ENCODE measurements around the gene TNFRSF17.

Gene TNFRSF17

GRCh38 chr16:11980136-11980844 lies 15.3 kb downstream of the TNFRSF17 start:
- Histone ChIP-seq H3K36me3 (ENCODE audit: insufficient read depth, low read length) (no peaks in the 10 kb centered on the region), H3K9ac (ENCODE audit: low read depth, low read length) (no peak overlapping the region), H3K4me1 (ENCODE audit: insufficient read depth, low read length) (no peaks in the 10 kb centered on the region), H3K9me3 (ENCODE audit: control insufficient read depth, insufficient read depth, low read length) (no peaks in the 10 kb centered on the region)

DNA sequence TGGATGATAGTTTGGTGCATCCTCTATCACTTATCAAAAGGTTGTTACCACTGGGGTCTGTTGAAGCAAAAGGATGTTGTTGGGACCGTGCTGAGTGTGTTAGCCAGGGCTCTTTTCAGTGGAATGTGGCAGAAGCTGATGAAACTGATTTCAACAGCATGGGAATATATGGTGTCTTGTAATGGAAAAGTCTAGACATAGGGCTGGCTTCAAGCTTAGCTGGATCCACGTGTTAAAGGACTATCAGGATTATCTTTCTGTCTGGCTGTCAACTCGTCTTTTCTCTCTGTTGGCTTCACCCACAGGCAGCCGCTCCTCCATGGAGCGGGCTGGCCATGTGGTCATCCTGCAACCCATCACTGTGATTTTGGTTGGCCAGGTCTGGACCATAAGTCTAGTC lies 20.2 kb downstream of the TNFRSF17 start:
- no peaks in the 10 kb centered on the region for H3K4me1 ChIP-seq (ENCODE audit: insufficient read depth, low read length)
- no peaks in the 10 kb centered on the region for H3K36me3 ChIP-seq (ENCODE audit: insufficient read depth, low read length)
- H3K9ac ChIP-seq (ENCODE audit: low read depth, low read length): no peak overlapping the region
- H3K9me3 ChIP-seq (ENCODE audit: control insufficient read depth, insufficient read depth, low read length): no peaks in the 10 kb centered on the region

- H3K36me3 ChIP-seq (ENCODE audit: insufficient read depth, low read length): no peaks in the 10 kb centered on the region
- no peaks in the 10 kb centered on the region for H3K4me1 ChIP-seq (ENCODE audit: insufficient read depth, low read length)
- H3K9me3 ChIP-seq (ENCODE audit: control insufficient read depth, insufficient read depth, low read length): no peaks in the 10 kb centered on the region
- no peak overlapping the region for H3K9ac ChIP-seq (ENCODE audit: low read depth, low read length)
Measured at GRCh38 chr16:11986521-11987057, 21.6 kb downstream of the TNFRSF17 start.

- Histone ChIP-seq H3K36me3 (ENCODE audit: insufficient read depth, low read length) (no peaks in the 10 kb centered on the region), H3K9ac (ENCODE audit: low read depth, low read length) (no peak overlapping the region), H3K9me3 (ENCODE audit: control insufficient read depth, insufficient read depth, low read length) (no peaks in the 10 kb centered on the region), H3K4me1 (ENCODE audit: insufficient read depth, low read length) (no peaks in the 10 kb centered on the region)
Measured at GRCh38 chr16:11988258-11988978, 23.4 kb downstream of the TNFRSF17 start.

DNA sequence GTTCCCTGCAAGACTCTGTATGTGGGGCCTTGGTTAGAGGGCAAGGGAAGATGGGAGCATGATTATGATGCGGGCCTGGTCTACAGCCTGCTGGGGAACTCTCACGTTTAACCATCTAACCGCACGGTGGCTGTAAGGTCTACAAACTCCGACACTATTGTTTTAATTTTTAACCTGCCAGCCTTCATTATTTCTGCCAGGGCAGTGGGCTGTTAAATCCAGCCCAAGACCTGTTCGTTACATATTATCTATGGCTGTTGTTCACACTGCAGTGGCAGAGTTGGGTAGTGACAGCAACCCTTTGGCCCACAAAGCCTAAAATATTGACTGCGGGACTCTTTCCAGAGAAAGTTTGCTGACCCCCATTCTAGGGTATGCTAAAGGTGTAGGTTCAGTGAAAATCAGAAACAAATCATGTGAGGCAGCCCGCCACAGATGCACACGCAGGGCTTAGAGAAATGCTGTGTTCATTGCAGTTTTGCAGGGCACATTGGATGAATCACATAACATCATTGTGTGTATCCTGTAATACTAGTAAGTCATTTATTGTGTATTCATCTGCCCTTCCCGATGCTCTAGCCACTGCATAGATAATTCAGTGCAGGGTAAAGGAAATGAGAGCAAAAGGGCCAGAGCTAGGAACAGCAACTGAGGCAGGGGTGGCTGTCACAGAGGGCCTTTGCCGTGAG lies 25.8 kb downstream of the TNFRSF17 start:
- Histone ChIP-seq H3K4me1 (ENCODE audit: insufficient read depth, low read length) (peaks cover 3% of the 10 kb centered on the region; the same call in 1 of the 2 replicates), H3K9me3 (ENCODE audit: control insufficient read depth, insufficient read depth, low read length) (no peaks in the 10 kb centered on the region), H3K9ac (ENCODE audit: low read depth, low read length) (no peak overlapping the region), H3K36me3 (ENCODE audit: insufficient read depth, low read length) (no peaks in the 10 kb centered on the region)

DNA sequence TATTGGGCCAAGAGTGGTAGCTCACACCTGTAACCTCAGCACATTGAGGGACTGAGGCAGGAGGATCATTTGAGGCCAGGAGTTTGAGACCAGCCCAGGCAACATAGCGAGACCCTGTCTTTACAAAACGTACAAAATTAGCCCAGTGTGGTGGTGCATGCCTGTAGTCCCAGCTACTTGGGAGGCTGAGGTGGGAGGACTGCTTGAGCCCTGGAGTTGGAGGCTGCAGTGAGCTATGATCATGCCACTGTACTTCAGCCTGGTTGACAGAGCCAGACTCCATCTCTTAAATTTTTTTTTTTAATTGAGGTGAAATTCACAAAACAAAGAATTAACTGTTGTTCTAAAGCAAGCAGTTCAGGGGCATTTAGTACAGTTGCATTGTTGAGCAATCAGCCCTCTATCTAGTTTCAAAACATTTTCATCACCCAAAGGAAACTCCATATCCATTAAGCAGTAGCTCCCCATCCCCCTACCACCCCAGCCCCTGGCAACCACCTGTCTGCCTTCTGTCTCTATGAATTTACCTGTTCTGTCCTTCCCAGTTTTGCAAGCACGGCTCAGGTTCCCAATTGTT lies 27.1 kb downstream of the TNFRSF17 start:
- Histone ChIP-seq H3K4me1 (ENCODE audit: insufficient read depth, low read length) (peaks cover 3% of the 10 kb centered on the region; the same call in 1 of the 2 replicates), H3K9me3 (ENCODE audit: control insufficient read depth, insufficient read depth, low read length) (no peaks in the 10 kb centered on the region), H3K36me3 (ENCODE audit: insufficient read depth, low read length) (no peaks in the 10 kb centered on the region), H3K9ac (ENCODE audit: low read depth, low read length) (no peak overlapping the region)

GRCh38 chr16:11992586-11993524 lies 27.8 kb downstream of the TNFRSF17 start:
- Histone ChIP-seq H3K36me3 (ENCODE audit: insufficient read depth, low read length) (no peaks in the 10 kb centered on the region), H3K9ac (ENCODE audit: low read depth, low read length) (no peak overlapping the region), H3K9me3 (ENCODE audit: control insufficient read depth, insufficient read depth, low read length) (no peaks in the 10 kb centered on the region), H3K4me1 (ENCODE audit: insufficient read depth, low read length) (peaks cover 3% of the 10 kb centered on the region; the same call in 1 of the 2 replicates)

DNA sequence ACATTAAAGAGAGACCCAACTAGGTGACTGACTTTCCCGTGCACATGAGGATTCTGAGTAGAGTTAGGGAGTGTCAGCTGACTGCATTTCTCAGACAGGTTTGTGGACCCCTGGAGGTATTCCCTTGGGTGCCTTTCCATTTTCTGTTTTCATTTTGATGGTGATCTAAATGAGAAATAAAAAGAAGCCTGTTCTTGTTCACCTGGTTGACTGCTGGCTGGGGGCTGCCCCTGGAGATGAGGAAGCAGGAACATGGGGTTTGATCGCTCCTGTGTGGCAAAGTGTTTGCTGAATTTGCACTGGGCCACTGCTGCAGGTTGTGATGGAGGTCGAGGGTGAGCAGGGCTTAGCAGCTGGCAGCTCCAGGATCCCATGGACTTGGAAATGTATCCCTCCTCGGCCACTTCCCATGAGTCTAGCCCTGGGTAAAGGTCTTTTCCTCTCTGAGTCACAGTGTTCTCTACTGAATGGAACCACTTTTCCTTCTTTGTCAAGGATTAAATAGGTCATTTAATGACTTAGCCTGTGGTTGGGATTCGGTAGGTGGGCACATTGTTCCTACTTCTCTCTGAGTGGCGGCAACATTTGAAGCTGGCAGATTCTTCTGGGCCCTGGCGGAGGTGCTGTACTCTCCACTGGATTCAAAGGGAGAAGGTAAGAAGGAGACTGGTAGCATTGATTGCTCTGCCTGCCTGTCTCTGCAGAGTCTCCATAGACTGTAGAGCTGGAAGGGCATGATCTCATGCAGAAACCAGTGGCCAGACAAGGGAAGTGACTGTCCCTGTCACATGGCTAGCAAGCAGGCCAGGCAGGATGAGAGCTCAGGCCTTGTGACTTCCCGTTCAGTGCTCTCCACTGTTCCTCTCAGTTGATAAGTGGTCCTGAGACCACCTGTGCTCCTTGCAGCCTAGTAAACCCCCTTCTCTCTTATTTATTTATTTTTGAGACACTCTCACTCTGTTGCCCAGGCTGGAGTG lies 29.4 kb downstream of the TNFRSF17 start:
- Histone ChIP-seq H3K36me3 (ENCODE audit: insufficient read depth, low read length) (no peaks in the 10 kb centered on the region), H3K9me3 (ENCODE audit: control insufficient read depth, insufficient read depth, low read length) (no peaks in the 10 kb centered on the region), H3K9ac (ENCODE audit: low read depth, low read length) (no peak overlapping the region), H3K4me1 (ENCODE audit: insufficient read depth, low read length) (peaks cover 3% of the 10 kb centered on the region; the same call in 1 of the 2 replicates)

DNA sequence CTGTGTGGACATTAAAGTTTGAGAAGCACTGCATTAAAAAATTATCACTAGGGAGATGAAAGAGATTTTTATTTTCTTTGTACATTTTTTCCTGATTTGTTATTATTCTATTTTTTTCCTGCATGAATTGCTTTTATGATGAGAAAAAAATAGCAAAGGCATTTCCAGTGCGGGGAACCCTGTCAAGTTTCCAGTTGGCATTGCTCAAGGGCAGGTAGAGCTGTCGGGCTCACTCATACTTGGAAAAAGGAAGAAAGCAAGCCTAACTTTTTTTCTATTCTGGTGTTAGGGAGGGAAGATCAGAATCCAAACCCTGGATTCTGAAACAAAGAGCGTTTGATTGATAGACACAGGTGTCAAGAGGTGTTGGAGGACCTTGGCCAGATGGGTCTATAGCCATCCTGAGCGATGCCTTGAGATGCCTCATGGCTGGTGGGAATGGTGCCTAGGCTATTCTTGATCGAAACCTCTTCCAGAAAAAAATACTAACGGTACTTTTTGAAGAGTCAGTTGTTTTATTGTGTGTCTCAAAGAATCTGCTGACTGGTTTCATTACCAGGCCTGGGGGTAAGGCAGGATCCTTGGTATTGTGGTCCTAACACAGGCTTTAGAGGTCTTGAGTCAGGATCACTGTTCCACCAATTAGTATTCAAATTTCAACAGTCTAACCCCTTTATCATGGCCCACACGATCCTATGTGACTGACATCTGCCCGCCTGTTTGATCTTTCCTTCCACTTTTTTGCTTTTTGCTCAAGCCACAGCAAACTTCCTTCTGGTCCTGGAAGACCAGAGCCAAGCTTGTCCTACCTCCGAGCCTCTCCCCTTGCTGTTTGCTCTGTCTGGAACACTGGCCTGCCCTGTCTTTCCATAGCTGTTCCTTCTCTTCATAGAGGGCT lies 31.7 kb downstream of the TNFRSF17 start:
- H3K9ac ChIP-seq (ENCODE audit: low read depth, low read length): no peak overlapping the region
- no peaks in the 10 kb centered on the region for H3K9me3 ChIP-seq (ENCODE audit: control insufficient read depth, insufficient read depth, low read length)
- H3K4me1 ChIP-seq (ENCODE audit: insufficient read depth, low read length): peaks cover 3% of the 10 kb centered on the region; the same call in 1 of the 2 replicates
- H3K36me3 ChIP-seq (ENCODE audit: insufficient read depth, low read length): no peaks in the 10 kb centered on the region

DNA sequence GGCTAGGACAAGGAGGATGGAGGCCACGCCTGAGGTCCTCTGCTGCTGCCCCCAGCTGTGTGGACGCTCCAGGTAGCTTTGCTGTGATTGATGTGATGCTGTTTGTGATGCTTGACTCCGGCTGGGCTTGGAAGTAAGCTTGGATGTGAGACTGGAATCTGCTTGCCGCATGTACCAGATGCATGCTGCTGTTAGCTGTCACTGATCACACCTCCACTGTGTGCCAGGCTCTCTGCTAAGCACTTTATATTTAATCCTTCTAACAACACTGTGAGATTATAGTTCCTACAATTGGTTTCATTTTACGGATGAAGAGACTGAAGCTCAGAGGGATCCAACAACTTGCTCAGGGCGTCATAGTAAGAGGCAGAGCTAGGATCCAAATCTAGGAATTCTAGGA lies 35.0 kb downstream of the TNFRSF17 start:
- H3K36me3 ChIP-seq (ENCODE audit: insufficient read depth, low read length): no peaks in the 10 kb centered on the region
- H3K4me1 ChIP-seq (ENCODE audit: insufficient read depth, low read length): no peaks in the 10 kb centered on the region
- H3K9ac ChIP-seq (ENCODE audit: low read depth, low read length): no peak overlapping the region
- H3K9me3 ChIP-seq (ENCODE audit: control insufficient read depth, insufficient read depth, low read length): no peaks in the 10 kb centered on the region

DNA sequence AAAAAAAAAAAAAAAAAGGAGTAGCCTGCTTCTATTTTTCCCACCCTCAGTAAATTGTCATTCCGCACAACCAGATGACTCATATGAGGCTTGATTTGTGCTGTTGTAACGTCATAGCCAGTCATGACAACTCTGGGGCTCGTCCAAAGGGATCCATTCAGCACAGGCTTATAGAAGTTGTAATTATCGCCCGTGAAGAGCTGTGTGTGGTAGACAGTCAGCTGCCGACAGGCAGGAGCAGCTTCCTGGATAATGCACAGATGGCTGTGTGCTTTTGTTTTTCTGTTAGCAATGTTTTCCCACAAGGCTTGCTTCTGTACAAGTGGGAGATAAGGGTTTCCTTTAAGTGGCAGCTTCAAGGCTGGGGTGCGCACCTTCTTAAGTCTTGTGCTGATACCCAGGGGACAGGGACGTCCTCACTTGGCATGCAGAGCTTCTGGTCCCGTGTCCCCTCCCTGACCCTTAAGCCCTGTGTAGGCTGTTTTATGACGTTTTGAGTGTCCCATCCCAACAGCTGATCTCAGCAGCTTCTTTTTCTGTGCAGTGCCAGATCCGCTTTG lies 37.5 kb downstream of the TNFRSF17 start:
- H3K9ac ChIP-seq (ENCODE audit: low read depth, low read length): no peak overlapping the region
- H3K4me1 ChIP-seq (ENCODE audit: insufficient read depth, low read length): no peaks in the 10 kb centered on the region
- H3K36me3 ChIP-seq (ENCODE audit: insufficient read depth, low read length): no peaks in the 10 kb centered on the region

GRCh38 chr16:12006637-12007036 lies 41.6 kb downstream of the TNFRSF17 start:
- Histone ChIP-seq H3K36me3 (ENCODE audit: insufficient read depth, low read length) (no peaks in the 10 kb centered on the region), H3K9me3 (ENCODE audit: control insufficient read depth, insufficient read depth, low read length) (no peaks in the 10 kb centered on the region), H3K4me1 (ENCODE audit: insufficient read depth, low read length) (no peaks in the 10 kb centered on the region), H3K9ac (ENCODE audit: low read depth, low read length) (no peak overlapping the region)

More for the DNA sequence above, 37.5 kb downstream of the TNFRSF17 start:
- H3K9me3 ChIP-seq (ENCODE audit: control insufficient read depth, insufficient read depth, low read length): no peaks in the 10 kb centered on the region

Data from ES-I3 (cell line).